SU-DHL-6 (cell line): Measurements from ENCODE around the gene RALY.

Experiments used
- H2AFZ ChIP-seq: fragments of 200-600 bp; sonication (generic); 2 replicates; pipeline ENCODE4 v1.6.1; 2014; ENCODE audit warnings: low read depth, mild to moderate bottlenecking, moderate library complexity, mixed read lengths, antibody characterized with exemption, low read length; ENCODE audit not compliant: severe bottlenecking
- H3F3A ChIP-seq: fragments of 200-600 bp; shearing (Covaris generic); 2 replicates; pipeline ENCODE4 v1.6.0; 2016; ENCODE audit warnings: antibody characterized with exemption, mild to moderate bottlenecking; ENCODE audit not compliant: insufficient read depth
- H3K27ac ChIP-seq: fragments of 200-600 bp; sonication (generic); 2 replicates; pipeline ENCODE4 v1.5.1; 2016; ENCODE audit warnings: low read depth, mild to moderate bottlenecking, low read length, moderate library complexity, mixed read lengths
- H3K27me3 ChIP-seq: fragments of 200-600 bp; sonication (generic), shearing (Covaris generic); 2 replicates; pipeline ENCODE4 v1.6.0; 2014; ENCODE audit warnings: mild to moderate bottlenecking, low read length
- H3K36me3 ChIP-seq: fragments of 200-600 bp; sonication (generic); 2 replicates; pipeline ENCODE4 v1.6.1; 2014; ENCODE audit warnings: mild to moderate bottlenecking, low read length, mixed read lengths
- H3K4me2 ChIP-seq: fragments of 300-600, 200-600 bp; shearing (Covaris generic), sonication (generic); 2 replicates; pipeline ENCODE4 v1.6.0; 2014; ENCODE audit warnings: low read length, low read depth, mild to moderate bottlenecking; ENCODE audit not compliant: poor library complexity, severe bottlenecking
- H3K4me3 ChIP-seq: fragments of 200-600 bp; sonication (generic); 2 replicates; pipeline ENCODE4 v1.5.1; 2014; ENCODE audit warnings: antibody characterized with exemption, low read length, mild to moderate bottlenecking, mixed read lengths; ENCODE audit not compliant: insufficient read depth, poor library complexity, severe bottlenecking
- H3K79me2 ChIP-seq: fragments of 200-600 bp; sonication (generic); 2 replicates; pipeline ENCODE4 v1.6.1; 2014; ENCODE audit warnings: mild to moderate bottlenecking, low read length, moderate library complexity; ENCODE audit not compliant: insufficient read depth
- H3K9ac ChIP-seq: fragments of 200-600 bp; sonication (generic); 2 replicates; pipeline ENCODE4 v1.7.0; 2014; ENCODE audit warnings: mild to moderate bottlenecking, low read length
- H3K9me2 ChIP-seq: fragments of 200-600 bp; sonication (generic); replicated peaks from 2 replicates; pipeline ENCODE4 v1.6.1; 2014; ENCODE audit warnings: low read length; ENCODE audit not compliant: insufficient read depth
- H3K9me3 ChIP-seq: fragments of 200-600 bp; sonication (generic); 2 replicates; pipeline ENCODE4 v1.6.1; 2014; ENCODE audit warnings: low read length, mixed read lengths; ENCODE audit not compliant: insufficient read depth
- H4K20me1 ChIP-seq: fragments of 200-600 bp; sonication (generic); 2 replicates; pipeline ENCODE4 v1.6.1; 2014; ENCODE audit warnings: low read depth, mild to moderate bottlenecking, antibody characterized with exemption, low read length, moderate library complexity, mixed read lengths
- CTCF ChIP-seq: fragments of 200-600 bp; sonication (generic); IDR thresholded peaks from one replicate; pipeline ENCODE4 v1.5.1; 2017; ENCODE audit warnings: antibody characterized with exemption, mild to moderate bottlenecking, low read length, moderate library complexity; ENCODE audit not compliant: insufficient read depth, poor library complexity, severe bottlenecking
- EZH2phosphoT487 ChIP-seq: fragments of 200-600 bp; sonication (generic), shearing (Covaris generic); conservative IDR thresholded peaks from 2 replicates; pipeline ENCODE4 v1.6.1; 2018; ENCODE audit warnings: mild to moderate bottlenecking, antibody characterized with exemption, low read length, moderate library complexity, mixed read lengths

RALY gene

DNA sequence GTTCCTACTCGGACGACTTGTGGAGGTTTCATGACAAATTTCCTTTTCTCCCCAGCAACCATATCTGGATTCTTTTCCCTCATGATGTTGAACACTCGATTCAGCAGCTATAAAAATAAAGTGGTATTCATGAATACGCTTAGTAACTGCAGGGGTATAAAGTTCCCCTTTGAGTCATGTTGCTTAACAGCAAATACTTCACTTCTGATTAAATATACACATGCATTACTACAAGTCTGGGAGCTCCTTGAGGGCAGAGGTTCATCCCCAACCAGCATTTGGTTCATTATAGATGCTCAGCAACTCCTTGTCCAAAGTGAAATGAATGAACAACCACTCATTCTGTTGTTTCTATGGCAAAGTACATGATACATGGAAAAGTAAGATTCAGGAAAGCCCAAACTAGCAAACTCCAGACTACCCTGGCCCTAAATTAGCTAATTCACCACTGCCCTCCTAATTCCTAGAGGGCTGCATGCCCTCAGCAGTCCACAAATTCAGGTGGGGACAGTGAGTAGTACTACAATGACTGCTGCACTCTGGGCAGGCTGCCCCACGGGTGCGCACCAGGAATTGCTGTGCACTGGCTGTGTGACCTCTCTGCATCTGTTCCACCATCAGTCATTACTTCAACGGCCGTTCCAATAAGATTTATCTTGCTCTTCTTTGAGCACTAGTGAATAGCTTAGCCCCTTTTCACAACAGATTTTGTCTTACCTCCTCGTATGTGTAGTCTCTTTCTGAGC lies 103.2 kb downstream of the RALY start:
- H2AFZ ChIP-seq: no peak overlapping the region
- H3K36me3 ChIP-seq: peaks cover 81% of the 10 kb centered on the region
- TF ChIP-seq EZH2phosphoT487 (no peak), CTCF (no peak)
- H3K79me2 ChIP-seq: peaks cover 16% of the 10 kb centered on the region
- H3K27ac ChIP-seq: no peak overlapping the region
- H4K20me1 ChIP-seq: peaks cover 19% of the 10 kb centered on the region
- H3K4me2 ChIP-seq: no peak overlapping the region
- no peak overlapping the region for H3K9ac ChIP-seq
- H3K9me2 ChIP-seq: no peaks in the 10 kb centered on the region
- no peak overlapping the region for H3K4me3 ChIP-seq
- H3F3A ChIP-seq: peaks cover 38% of the 10 kb centered on the region
- H3K27me3 ChIP-seq: no peaks in the 10 kb centered on the region
- H3K9me3 ChIP-seq: no peaks in the 10 kb centered on the region

DNA sequence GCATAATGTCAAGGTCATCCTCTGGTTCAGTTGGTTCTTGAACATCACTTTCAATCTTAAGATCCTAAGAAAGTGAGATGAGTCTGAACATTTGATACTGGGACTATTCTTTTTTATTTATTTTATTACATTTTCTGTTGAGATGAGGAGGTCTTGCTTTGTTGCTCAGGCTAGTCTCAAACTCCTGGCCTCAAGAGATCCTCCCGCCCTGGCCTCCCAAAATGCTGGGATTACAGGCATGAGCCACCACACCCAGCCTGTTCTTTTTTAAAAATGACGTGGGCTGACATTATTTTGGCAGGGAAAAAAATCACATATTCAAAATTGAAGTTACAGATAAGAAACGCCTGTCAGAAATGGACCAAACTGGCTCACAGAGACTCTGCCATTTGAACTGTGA lies 104.9 kb downstream of the RALY start:
- Histone ChIP-seq H3K9ac (no peak overlapping the region), H3K4me3 (no peak overlapping the region), H4K20me1 (peaks cover 33% of the 10 kb centered on the region), H3K9me3 (no peaks in the 10 kb centered on the region), H2AFZ (no peak overlapping the region), H3K9me2 (no peaks in the 10 kb centered on the region), H3F3A (peaks cover 31% of the 10 kb centered on the region), H3K36me3 (peaks cover 80% of the 10 kb centered on the region), H3K4me2 (no peak overlapping the region), H3K79me2 (peaks cover 32% of the 10 kb centered on the region), H3K27ac (no peak overlapping the region), H3K27me3 (no peaks in the 10 kb centered on the region)
- no peak for TF ChIP-seq EZH2phosphoT487
- TF ChIP-seq CTCF: no peak

- Histone ChIP-seq H3K9me3 (no peaks in the 10 kb centered on the region), H3K79me2 (peaks cover 42% of the 10 kb centered on the region), H4K20me1 (peaks cover 26% of the 10 kb centered on the region), H2AFZ (no peak overlapping the region), H3K27ac (no peak overlapping the region), H3K9me2 (no peaks in the 10 kb centered on the region), H3K4me3 (no peak overlapping the region), H3K27me3 (no peaks in the 10 kb centered on the region), H3K9ac (no peak overlapping the region), H3F3A (peaks cover 21% of the 10 kb centered on the region), H3K36me3 (peaks cover 79% of the 10 kb centered on the region), H3K4me2 (no peak overlapping the region)
- TF ChIP-seq EZH2phosphoT487: no peak
- no peak for TF ChIP-seq CTCF
Observed at GRCh38 chr20:34099675-34100074, 106.0 kb downstream of the RALY start.
